WTC11 (cell line): ENCODE results near the gene PHYHD1. TPM values are rescaled to one million over a fixed set of nuclear protein-coding genes. Genes with fewer than 3 reads are reported as not detected.

ENCODE experiments used
- ATAC-seq: fragments of 200-7000 bp; cut with Tn5 transposase; 2 replicates; pipeline ENCODE4 v1.10.0; 2021; ENCODE audit warnings: mild to moderate bottlenecking, moderate library complexity
- CTCF ChIA-PET: fragments of 300-600 bp; sonication (Branson Sonifier 250); formaldehyde crosslinking; loops from one replicate; lab custom pipeline; 2021; ENCODE audit warnings: antibody characterized with exemption; lab: Charles Lee
- POLR2A ChIA-PET: fragments of 350-600 bp; sonication (Branson Sonifier 250); formaldehyde crosslinking; loops from one replicate; lab custom pipeline; 2021; ENCODE audit warnings: antibody characterized with exemption; lab: Charles Lee
- DNase-seq: peaks from one replicate; pipeline ENCODE4 v3.0.0; 2021; ENCODE audit warnings: low spot score
- H3K27ac Mint-ChIP-seq: 2 replicates; pipeline ENCODE4 v1.8.0; 2021; ENCODE audit warnings: mixed read lengths
- H3K27me3 Mint-ChIP-seq: 2 replicates; pipeline ENCODE4 v1.8.0; 2021; ENCODE audit warnings: low read depth, mild to moderate bottlenecking, moderate library complexity, mixed read lengths
- H3K36me3 Mint-ChIP-seq: 2 replicates; pipeline ENCODE4 v1.8.0; 2021; ENCODE audit warnings: mixed read lengths
- H3K4me1 Mint-ChIP-seq: 2 replicates; pipeline ENCODE4 v1.8.0; 2022; ENCODE audit warnings: mixed read lengths
- H3K4me3 Mint-ChIP-seq: 2 replicates; pipeline ENCODE4 v1.8.0; 2021; ENCODE audit warnings: mild to moderate bottlenecking, moderate library complexity, mixed read lengths
- H3K9me3 Mint-ChIP-seq: 2 replicates; pipeline ENCODE4 v1.8.0; 2021; ENCODE audit warnings: mixed read lengths
- AFF4 ChIP-seq: sonication (generic); formaldehyde crosslinking; IDR thresholded peaks from 2 replicates; pipeline ENCODE4 v1.8.1; 2023; ENCODE audit warnings: mild to moderate bottlenecking, missing genetic modification reagents, borderline replicate concordance
- ATF6 ChIP-seq: sonication (generic); formaldehyde crosslinking; IDR thresholded peaks from 2 replicates; pipeline ENCODE4 v1.8.1; 2023; ENCODE audit warnings: mild to moderate bottlenecking, missing genetic modification reagents
- ELF4 ChIP-seq: sonication (generic); formaldehyde crosslinking; IDR thresholded peaks from 2 replicates; pipeline ENCODE4 v1.8.1; 2022; ENCODE audit warnings: low read depth, mild to moderate bottlenecking, moderate library complexity, missing genetic modification reagents
- ESRRA ChIP-seq: sonication (generic); formaldehyde crosslinking; IDR thresholded peaks from 2 replicates; pipeline ENCODE4 v1.8.1; 2022; ENCODE audit warnings: mild to moderate bottlenecking, missing genetic modification reagents, borderline replicate concordance
- FOXP1 ChIP-seq: sonication (generic); formaldehyde crosslinking; IDR thresholded peaks from 2 replicates; pipeline ENCODE4 v1.8.0; 2022; ENCODE audit warnings: missing genetic modification reagents, mild to moderate bottlenecking, moderate library complexity, borderline replicate concordance
- IRF1 ChIP-seq: sonication (generic); formaldehyde crosslinking; IDR thresholded peaks from 2 replicates; pipeline ENCODE4 v1.8.0; 2023; ENCODE audit warnings: missing genetic modification reagents
- NFYB ChIP-seq: sonication (generic); formaldehyde crosslinking; conservative IDR thresholded peaks from 2 replicates; pipeline ENCODE4 v1.8.0; 2022; ENCODE audit warnings: low read depth, missing genetic modification reagents
- RELA ChIP-seq: sonication (generic); formaldehyde crosslinking; IDR thresholded peaks from 2 replicates; pipeline ENCODE4 v1.8.1; 2022; ENCODE audit warnings: missing genetic modification reagents, mild to moderate bottlenecking, borderline replicate concordance
- SMAD3 ChIP-seq: sonication (generic); formaldehyde crosslinking; IDR thresholded peaks from 2 replicates; pipeline ENCODE4 v1.8.0; 2022; ENCODE audit warnings: missing genetic modification reagents, mild to moderate bottlenecking, borderline replicate concordance
- ZNF138 ChIP-seq: sonication (generic); formaldehyde crosslinking; conservative IDR thresholded peaks from 2 replicates; pipeline ENCODE4 v1.8.1; 2022; ENCODE audit warnings: mild to moderate bottlenecking, moderate library complexity, missing genetic modification reagents
- ZNF532 ChIP-seq: fragments of 250-450 bp; sonication (Bioruptor Pico); IDR thresholded peaks from 2 replicates; pipeline ENCODE4 v1.9.0; 2021; ENCODE audit warnings: mild to moderate bottlenecking, borderline replicate concordance
- total RNA-seq: library from RNA; stranded (reverse); gene quantifications from 3 replicates; pipeline ENCODE4 v1.2.3, GENCODE V29; 2021

The PHYHD1 gene
- total RNA-seq, 1 experiment from 2014 or later: 14.6 TPM

GRCh38 chr9:128913995-128914772, 6.6 kb upstream of the PHYHD1 start:
- CTCF ChIA-PET: interaction anchor here (1.6 kb wide), 1 partner anchor 13 kb away, joined by 6 read pairs; no protein-coding TSS in a partner anchor

More at GRCh38 chr9:128913995-128914772, 6.6 kb upstream of the PHYHD1 start:
- Mint-ChIP-seq H3K36me3 (peaks cover 39% of the 10 kb centered on the region), H3K27me3 (no peaks in the 10 kb centered on the region; the same call in 1 of the 2 replicates), H3K27ac (no peak overlapping the region), H3K4me1 (peaks cover 24% of the 10 kb centered on the region), H3K4me3 (no peak overlapping the region), H3K9me3 (no peaks in the 10 kb centered on the region)
- TF ChIP-seq ESRRA (CRISPR knock-in tag): no peak
- TF ChIP-seq NFYB (CRISPR knock-in tag): no peak
- no peak for TF ChIP-seq IRF1 (CRISPR knock-in tag)
- no peak for TF ChIP-seq ATF6
- no peak for TF ChIP-seq SMAD3 (CRISPR knock-in tag)
- no peak for TF ChIP-seq RELA
- TF ChIP-seq ZNF532 (CRISPR knock-in tag): no peak
- no peak for TF ChIP-seq ZNF138 (CRISPR knock-in tag)
- no peak for TF ChIP-seq FOXP1 (CRISPR knock-in tag)
- TF ChIP-seq AFF4 (CRISPR knock-in tag): no peak
- no peak for TF ChIP-seq ELF4
- no peak for DNase-seq
- POLR2A ChIA-PET: no interaction called here
- no peak for ATAC-seq
